HG03196 (cell line): ENCODE data around the gene BRD4.
"Not testable (repeated sequence)": the region's sequence is repeated elsewhere in the genome, so short reads cannot be mapped to it uniquely, and the experiment has no call there.

ENCODE experiments used
- ATAC-seq: cut with Tn5 transposase; IDR thresholded peaks from one replicate; pipeline ENCODE4 v1.9.1; 2021; ENCODE audit not compliant: unreplicated experiment

Gene BRD4

GRCh38 chr19:15332311-15332996, at the start of gene BRD4:
Gene BRD4 (minus strand): TSS chr19:15332539. CDS start chr19:15273099, 59,440 bp downstream.
- peak; percentile 53 for ATAC-seq

GRCh38 chr19:15381864-15382263, 49.5 kb upstream of the BRD4 start:
- ATAC-seq, result no peak

GRCh38 chr19:15381429-15381828, 49.1 kb upstream of the BRD4 start:
- no peak for ATAC-seq

GRCh38 chr19:15379999-15380647, 47.8 kb upstream of the BRD4 start:
- peak; percentile 24 for ATAC-seq

GRCh38 chr19:15379083-15379998, 47.0 kb upstream of the BRD4 start, which contains the start of gene AKAP8:
Gene AKAP8 (minus strand): TSS chr19:15379787. CDS start chr19:15379731, 56 bp downstream.
- ATAC-seq, result peak; percentile 83

GRCh38 chr19:15378534-15379082, 46.3 kb upstream of the BRD4 start:
- no peak for ATAC-seq

GRCh38 chr19:15374796-15375440, 42.6 kb upstream of the BRD4 start:
- ATAC-seq, result no peak

- ATAC-seq, result no peak
Observed at GRCh38 chr19:15374105-15374651, 41.8 kb upstream of the BRD4 start.

- ATAC-seq, result no peak
Observed at GRCh38 chr19:15373644-15374043, 41.3 kb upstream of the BRD4 start.

- no peak for ATAC-seq
Observed at GRCh38 chr19:15372891-15373301, 40.6 kb upstream of the BRD4 start.

- no peak for ATAC-seq
Observed at GRCh38 chr19:15372470-15372869, 40.1 kb upstream of the BRD4 start.

GRCh38 chr19:15371786-15372380, 39.5 kb upstream of the BRD4 start:
- no peak for ATAC-seq

- ATAC-seq, result no peak
Observed at GRCh38 chr19:15371119-15371518, 38.8 kb upstream of the BRD4 start.

GRCh38 chr19:15369594-15369891, 37.2 kb upstream of the BRD4 start:
- ATAC-seq, result no peak

- ATAC-seq, result no peak
Observed at GRCh38 chr19:15368798-15369593, 36.7 kb upstream of the BRD4 start.

- ATAC-seq, result no peak
Observed at GRCh38 chr19:15368051-15368632, 35.8 kb upstream of the BRD4 start.

- ATAC-seq, result no peak
Observed at GRCh38 chr19:15367439-15367838, 35.1 kb upstream of the BRD4 start.

- no peak for ATAC-seq
Observed at GRCh38 chr19:15365264-15365663, 32.9 kb upstream of the BRD4 start.

GRCh38 chr19:15363791-15364190, 31.5 kb upstream of the BRD4 start:
- not testable (repeated sequence) for ATAC-seq
